GM18507 (cell line): ENCODE data around the gene SUPT6H.
"Not testable (repeated sequence)": the region's sequence is repeated elsewhere in the genome, so short reads cannot be mapped to it uniquely, and the experiment has no call there.

Experiments
- DNase-seq: peaks from one replicate; pipeline ENCODE4 v3.0.0; 2011; ENCODE audit warnings: low read depth; ENCODE audit not compliant: insufficient read length; ENCODE audit errors: extremely low spot score
- FAIRE-seq: peaks from 2 replicates; lab custom pipeline; 2011; peaks lifted over from hg19 to GRCh38; lab: Jason Lieb, UNC

The SUPT6H gene

DNA sequence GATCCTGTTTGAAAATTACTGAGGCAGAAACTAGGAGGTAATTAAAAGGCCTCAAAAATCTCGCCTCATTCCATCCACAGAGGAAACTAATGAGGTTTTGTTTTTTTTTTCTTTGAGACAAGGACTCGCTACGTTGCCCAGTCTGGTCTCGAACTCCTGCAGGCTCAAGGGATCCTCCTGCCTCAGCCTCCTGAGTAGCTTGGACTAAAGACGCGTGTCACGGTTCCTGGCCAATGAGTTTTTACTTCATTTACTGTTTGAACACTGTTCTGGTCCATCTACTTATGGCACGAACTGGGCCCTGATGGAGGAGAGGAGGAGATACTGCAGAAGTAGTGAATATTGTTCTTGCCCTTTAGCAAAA, 16.4 kb upstream of the SUPT6H start:
- DNase-seq (no peak), FAIRE-seq (no peak)

DNA sequence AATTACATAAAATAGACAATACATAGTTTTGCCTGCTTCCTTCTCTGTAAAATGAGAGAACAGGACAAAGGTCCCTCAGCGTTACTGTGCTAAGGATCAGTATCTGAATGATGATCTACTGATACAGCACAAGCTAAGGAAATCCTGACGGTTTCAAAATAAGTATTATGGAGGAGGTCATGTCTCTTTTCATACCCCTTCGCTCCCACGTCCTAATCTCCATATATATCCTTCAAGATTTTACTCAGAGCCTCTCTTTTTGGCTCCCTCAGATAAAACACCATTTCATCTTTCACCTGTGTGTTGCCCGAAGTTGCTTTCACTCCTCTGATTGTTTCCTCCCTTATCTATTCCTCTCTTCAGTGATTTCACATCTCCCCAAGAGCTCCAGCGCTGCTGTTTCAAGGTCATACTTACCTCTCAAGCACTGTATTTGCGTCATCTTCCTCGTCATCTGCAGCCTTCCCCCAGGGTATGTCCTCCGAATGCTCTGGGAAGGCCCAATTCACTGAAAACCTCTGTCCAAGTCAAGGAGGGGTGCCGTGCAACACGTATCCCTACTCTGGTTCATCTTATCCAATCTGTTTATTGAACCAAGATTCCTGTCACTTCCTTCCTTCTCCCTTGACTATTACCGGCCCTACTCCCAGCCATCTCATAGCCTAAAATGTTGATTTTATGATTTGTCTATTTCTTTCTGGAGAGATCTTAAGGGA, 15.8 kb upstream of the SUPT6H start:
- DNase-seq, result no peak
- FAIRE-seq, result no peak

DNA sequence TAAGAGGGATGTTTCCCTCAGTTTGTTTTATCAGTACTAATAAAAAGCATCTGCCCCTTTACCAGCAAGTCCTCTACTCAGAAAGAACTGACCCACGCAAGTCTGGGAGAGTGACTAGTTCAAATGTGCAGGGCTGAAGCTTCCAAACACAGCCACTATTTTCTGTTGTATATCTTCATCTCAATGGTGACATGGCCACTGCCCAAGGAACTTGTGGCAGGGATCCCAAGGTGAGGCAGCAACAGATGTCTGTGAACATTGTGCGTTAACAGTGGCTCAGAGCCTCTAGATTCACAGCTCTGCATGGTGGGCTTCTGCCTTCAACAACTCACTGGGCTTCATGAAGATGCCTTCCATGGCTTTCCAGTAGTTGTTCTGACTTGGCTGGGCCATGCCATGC, 13.3 kb upstream of the SUPT6H start:
- FAIRE-seq, result no peak

DNA sequence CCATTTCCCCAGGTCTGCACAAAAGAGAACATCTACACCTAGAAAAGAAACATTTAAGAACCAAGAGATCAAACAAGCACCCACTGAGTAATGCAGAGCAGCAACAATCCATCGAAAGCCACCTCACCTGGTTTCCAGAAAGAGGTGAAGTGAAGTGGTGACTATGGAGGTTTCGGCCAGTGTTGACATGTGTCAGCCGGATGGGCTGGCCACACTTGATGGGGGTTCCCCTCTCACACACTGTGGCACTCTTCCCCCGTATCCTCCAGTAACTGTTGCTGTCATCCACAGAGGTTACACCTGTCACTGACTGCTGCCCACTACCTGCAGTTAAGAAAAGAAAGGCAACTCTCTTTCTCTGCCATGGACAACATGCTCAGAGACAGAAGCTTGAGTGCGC, 6.8 kb upstream of the SUPT6H start:
- no peak for FAIRE-seq

More for the DNA sequence above, 13.3 kb upstream of the SUPT6H start:
- DNase-seq, result no peak

DNA sequence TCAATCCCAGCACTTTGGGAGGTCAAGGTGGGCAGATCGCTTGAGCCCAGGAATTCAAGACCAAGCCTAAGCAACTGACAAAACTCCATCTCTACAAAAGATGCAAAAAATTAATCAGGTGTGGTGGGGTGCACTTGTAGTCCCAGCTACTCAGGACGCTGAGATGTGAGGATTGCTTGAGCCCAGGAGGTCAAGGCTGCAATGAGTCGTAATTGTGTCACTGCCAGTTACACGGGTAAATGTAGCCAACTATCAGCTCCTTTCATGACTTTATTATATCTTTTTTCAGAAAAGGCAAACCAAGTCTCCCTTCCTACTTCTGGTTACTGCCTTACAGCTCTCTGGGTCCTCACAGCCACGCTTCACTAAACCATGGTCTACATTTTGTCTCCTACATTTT, 4.2 kb upstream of the SUPT6H start:
- DNase-seq (no peak), FAIRE-seq (no peak)

More for the DNA sequence above, 6.8 kb upstream of the SUPT6H start:
- DNase-seq, result no peak

DNA sequence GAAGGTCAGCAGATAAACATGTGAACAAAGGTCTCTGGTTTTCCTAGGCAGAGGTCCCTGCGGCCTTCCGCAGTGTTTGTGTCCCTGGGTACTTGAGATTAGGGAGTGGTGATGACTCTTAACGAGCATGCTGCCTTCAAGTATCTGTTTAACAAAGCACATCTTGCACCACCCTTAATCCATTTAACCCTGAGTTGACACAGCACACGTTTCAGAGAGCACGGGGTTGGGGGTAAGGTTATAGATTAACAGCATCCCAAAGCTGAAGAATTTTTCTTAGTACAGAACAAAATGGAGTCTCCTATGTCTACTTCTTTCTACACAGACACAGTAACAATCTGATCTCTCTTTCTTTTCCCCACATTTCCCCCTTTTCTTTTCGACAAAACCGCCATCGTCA, 3.7 kb upstream of the SUPT6H start:
- not testable (repeated sequence) for FAIRE-seq

DNA sequence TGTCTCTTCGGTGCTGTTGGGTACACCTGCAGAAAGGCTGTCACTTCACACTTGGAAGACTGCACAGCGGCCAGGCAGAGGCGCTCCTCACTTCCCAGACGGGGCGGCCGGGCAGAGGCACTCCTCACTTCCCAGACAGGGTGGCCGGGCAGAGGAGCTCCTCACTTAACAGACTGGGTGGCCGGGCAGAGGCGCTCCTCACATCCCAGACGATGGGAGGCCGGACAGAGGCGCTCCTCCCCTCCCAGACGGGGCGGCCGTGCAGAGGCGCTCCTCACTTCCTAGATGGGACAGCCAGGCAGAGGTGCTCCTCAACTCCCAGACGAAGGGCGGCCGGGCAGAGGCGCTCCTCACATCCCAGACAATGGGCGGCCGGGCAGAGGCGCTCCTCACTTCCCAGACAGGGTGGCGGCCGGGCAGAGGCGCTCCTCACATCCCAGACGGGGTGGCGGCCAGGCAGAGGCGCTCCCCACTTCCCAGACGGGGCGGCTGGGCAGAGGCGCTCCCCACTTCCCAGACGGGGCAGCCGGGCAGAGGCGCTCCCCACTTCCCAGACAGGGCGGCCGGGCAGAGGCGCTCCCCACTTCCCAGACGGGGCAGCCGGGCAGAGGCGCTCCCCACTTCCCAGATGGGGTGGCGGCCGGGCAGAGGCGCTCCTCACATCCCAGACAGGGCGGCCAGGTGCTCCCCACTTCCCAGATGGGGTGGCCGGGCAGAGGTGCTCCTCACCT, 3.1 kb upstream of the SUPT6H start:
- FAIRE-seq, DNase-seq: not testable (repeated sequence)

More for the DNA sequence above, 3.7 kb upstream of the SUPT6H start:
- not testable (repeated sequence) for DNase-seq

DNA sequence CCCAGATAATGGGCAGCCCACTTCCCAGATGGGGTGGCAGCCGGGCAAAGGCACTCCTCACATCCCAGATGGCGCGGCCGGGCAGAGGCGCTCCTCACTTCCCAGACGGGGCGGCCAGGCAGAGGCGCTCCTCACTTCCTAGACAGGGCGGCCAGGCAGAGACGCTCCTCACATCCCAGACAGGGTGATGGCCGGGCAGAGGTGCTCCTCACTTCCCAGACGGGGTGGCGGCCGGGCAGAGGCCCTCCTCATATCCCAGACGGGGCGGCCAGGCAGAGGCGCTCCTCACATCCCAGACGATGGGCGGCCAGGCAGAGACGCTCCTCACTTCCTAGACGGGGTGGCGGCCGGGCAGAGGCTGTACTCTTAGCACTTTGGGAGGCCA, 2.5 kb upstream of the SUPT6H start:
- FAIRE-seq, DNase-seq: not testable (repeated sequence)

DNA sequence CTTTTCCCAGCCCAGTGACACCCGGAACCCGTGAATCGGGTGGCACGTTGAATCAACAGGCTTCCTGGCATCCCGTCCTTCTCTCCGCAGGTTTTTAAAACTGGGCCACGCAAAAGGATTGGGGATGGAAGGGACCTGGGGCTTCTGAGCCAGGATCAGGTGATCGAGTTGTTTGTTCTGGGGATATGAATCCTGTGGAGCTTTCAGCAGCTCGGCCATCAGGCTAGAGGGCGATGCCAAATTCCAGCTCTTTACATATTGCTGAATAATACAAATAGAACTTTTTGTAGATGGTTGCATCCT, 473 bp downstream of the SUPT6H start:
- no peak for FAIRE-seq
- DNase-seq, result no peak

DNA sequence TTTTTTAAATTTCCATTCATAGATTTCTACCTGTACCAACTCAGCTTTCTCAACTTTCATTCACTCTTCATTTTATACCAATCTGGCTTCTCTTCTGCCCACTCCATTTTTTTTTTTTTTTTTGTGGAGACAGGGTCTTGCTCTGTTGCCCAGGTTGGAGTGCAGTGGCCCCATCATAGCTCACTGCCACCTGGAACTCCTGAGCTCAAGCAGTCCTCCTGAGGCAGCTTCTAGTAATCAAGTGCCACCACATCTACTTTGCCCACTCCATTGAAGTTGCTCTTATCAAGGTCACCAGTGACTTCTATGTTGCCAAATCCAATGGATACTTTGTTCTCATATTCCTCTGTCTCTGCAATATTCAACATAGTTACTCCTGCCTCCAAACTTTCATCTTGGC, 1.7 kb downstream of the SUPT6H start:
- DNase-seq (no peak), FAIRE-seq (no peak)

DNA sequence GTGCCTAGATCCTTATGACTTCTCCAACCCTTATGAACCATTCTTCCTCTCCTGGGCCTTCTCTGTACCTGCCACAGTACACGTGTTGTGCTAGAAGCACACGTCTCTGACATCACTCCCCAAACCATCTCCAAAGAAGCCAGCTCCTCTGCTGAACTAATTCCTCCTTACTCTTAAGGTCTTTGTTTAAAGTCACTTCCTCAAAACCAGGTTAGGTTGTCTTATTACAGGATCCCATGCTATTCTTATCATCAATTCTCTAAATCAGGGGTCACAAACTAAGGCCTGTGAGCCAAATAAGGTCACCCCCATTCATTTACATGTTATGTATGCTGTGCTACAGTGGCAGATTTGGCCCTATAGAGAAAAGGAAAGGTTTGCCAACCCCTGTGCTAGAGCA, 4.0 kb downstream of the SUPT6H start:
- no peak for DNase-seq
- no peak for FAIRE-seq

DNA sequence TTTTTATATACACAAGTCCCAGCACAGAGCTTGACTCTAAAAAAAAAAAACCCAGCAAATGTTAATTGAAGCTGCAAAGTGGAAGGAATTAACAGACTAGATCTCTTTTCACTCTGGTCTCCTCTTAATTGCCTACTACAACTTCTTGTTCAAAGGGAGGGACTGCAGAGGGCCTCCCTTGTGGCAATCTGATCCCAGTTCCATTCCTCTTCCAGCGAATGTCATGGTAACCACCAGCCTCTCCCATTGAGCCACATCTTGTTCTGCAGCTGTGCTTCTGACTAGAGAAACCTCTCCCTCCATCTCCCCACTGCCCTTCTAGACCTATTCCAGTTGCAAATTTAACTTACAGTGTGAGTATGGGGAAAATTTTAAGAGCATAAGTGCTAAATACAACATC, 5.9 kb downstream of the SUPT6H start:
- DNase-seq (no peak), FAIRE-seq (no peak)

DNA sequence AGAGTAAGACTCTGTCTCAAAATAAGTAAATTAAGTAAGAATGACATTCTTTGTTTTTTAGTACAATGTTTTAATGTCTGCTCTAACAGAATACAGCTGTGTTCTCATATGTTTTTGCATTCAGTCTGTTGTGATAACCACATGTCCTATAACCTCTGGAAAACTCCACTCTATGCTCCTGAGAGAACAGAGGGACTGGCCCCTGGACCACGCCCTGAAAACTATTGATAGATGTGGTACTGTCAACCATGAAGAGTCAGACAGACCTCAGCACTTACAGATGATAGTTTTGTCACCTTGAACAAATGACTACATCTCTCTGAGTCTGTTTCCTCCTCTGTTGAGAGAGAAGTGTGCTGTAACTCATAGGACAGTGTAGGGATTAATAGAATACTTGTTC, 7.9 kb downstream of the SUPT6H start:
- no peak for DNase-seq

DNA sequence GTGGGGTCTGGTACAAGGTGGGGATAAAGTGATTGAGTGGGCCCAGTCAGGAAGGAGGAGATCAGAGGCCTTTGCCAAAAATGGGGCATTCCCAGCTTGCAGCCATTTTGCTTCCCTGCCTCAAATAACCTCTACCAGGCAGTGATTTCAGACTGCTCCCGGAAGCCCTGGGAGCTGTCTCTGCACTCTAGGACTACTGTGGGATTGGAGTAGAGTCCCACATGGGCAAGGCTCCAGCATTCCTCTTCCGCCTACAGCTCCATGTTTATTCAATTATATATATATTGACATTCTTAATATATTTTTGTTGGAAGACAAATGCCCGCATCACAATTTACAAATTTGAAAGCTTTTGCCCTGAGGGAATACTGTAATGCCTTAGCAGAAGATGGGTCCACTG, 13.5 kb downstream of the SUPT6H start:
- no peak for DNase-seq
- no peak for FAIRE-seq

More for the DNA sequence above, 7.9 kb downstream of the SUPT6H start:
- no peak for FAIRE-seq

DNA sequence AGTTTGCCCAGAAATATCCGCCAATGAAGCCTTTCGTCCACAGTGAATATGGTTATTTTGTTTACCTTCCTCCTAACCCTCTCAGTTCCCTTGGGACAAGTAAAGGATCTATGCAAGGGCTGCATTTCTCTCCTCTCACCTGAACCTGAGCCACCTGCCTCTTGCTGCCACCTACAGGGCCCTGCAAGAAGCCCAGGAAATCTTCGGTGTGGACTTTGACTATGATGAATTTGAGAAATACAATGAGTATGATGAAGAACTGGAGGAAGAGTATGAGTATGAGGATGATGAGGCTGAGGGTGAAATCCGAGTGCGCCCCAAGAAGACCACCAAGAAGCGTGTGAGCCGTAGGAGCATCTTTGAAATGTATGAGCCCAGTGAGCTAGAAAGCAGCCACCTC, 14.0 kb downstream of the SUPT6H start:
- DNase-seq, result no peak
- FAIRE-seq, result no peak

DNA sequence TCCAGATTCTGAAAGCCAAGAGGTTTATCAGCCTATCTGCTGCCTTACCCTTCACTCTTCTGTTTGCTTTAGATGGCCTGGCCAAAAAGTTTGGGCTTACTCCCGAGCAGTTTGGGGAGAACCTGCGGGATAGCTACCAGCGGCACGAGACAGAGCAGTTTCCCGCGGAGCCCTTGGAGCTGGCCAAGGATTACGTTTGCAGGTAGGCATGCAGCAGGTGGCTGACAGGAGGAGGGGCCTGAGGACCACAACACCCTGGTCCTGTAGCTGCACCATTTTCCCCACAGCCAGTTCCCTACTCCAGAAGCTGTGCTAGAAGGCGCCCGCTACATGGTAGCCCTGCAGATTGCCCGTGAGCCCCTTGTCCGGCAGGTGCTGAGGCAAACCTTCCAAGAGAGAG, 20.6 kb downstream of the SUPT6H start:
- FAIRE-seq (no peak), DNase-seq (no peak)

DNA sequence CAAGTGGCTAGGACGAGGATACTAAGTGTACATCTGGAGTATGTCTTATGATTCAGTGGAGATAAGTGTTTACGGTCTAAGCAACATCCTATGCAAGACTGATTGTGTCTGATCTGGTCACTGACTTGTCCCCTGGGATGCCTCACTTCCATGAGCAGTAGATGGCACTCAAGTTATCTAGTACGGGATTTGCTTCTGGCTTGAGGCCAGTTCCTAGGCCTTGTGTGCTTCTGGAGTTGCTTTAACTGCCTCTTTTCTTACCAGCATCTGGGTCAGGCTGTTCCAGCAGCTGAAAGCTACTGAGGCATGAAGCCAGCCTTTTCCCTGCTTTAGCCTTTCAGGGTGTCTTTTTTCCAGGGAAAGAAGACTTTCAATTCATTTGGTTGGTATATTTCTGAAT, 23.0 kb downstream of the SUPT6H start:
- no peak for DNase-seq
- no peak for FAIRE-seq

DNA sequence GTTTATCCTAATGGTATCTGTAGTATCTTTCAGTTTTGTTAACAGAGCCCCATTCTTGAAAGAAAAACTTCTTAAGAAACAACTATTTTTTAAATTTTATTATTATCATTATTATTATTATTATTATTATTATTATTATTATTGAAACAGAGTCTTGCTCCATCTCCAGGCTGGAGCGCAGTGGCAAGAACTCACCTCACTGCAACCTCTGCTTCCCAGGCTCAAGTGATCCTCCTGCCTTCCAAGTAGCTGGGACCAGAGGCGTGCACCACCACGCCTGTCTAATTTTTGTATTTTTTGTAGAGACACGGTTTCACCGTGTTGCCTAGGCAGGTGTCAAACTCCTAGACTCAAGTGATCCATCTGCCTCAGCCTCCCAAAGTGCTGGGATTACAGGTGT, 23.4 kb downstream of the SUPT6H start:
- no peak for FAIRE-seq
- no peak for DNase-seq

DNA sequence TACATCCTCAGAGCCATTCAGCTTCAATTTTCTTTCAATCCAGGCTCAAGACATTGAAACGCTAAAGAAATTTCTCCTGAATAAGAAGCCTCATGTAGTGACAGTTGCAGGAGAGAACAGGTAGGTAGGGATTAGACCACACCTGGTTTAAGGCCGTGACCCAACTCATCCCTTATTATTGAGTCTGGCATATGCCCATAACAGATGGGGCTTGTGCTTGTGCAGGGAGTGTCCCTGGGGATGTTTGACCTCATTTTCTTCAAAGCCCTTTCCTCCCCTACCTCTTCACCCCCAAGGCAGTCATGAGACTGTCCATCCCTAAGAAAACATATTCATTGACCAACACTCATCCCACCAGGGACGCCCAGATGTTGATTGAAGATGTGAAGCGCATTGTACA, 24.3 kb downstream of the SUPT6H start:
- DNase-seq, result no peak
- FAIRE-seq, result no peak

DNA sequence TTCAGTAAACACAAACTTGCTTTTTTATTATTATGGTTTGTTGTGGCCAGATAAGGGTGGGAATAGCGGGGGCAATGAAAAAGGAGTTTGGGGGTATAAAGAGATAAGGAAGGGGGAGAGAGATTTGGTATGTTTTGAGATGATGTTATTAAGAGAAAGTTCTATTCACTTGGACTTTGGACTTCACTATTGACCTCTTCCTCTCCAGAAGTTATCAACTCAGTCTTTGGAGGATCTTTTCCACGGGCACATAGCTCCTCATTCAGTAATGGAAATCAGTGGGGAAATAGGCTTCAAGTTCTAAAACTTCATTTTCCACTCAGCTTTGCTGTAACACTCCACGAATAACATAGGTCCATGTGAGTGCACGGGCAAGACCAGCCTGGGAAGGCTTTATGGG, 26.5 kb downstream of the SUPT6H start:
- no peak for DNase-seq
- FAIRE-seq, result no peak

DNA sequence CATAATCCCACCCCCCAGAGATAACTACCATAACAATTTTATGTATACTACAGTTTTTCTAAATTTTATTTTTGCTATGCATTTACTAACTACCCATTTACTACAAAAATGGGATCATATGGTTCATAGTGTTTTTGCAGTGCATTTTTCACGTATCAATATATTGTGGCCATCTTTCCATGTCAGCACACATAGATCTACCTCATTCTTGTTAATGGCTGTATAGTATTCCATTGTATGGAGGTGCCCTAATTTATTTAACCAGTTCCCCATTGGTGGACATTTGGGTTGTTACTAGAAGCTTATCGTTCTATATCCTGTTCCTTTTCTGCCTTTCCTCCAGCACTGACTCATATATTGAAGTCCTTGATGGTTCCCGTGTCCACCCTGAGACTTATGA, 27.0 kb downstream of the SUPT6H start:
- DNase-seq (no peak), FAIRE-seq (no peak)
